Stimulated activated CD8-positive, alpha-beta memory T cell treated with anti-CD3 and anti-CD28 coated beads, Interleukin-7, amount 100 ng/mL, for 4 hours (primary cell): ENCODE measurements around the gene DUSP28.
A peak's percentile ranks its signal among the peaks of the same experiment; 100 is the strongest.
"Not testable (repeated sequence)": the region's sequence is repeated elsewhere in the genome, so short reads cannot be mapped to it uniquely, and the experiment has no call there.

Source experiments
- DNase-seq, 2 donors: peaks; one replicate each; pipeline ENCODE4 v3.0.0-alpha.2; 2020; ENCODE audit warnings: low read depth in 2 of 2

Gene DUSP28

DNA sequence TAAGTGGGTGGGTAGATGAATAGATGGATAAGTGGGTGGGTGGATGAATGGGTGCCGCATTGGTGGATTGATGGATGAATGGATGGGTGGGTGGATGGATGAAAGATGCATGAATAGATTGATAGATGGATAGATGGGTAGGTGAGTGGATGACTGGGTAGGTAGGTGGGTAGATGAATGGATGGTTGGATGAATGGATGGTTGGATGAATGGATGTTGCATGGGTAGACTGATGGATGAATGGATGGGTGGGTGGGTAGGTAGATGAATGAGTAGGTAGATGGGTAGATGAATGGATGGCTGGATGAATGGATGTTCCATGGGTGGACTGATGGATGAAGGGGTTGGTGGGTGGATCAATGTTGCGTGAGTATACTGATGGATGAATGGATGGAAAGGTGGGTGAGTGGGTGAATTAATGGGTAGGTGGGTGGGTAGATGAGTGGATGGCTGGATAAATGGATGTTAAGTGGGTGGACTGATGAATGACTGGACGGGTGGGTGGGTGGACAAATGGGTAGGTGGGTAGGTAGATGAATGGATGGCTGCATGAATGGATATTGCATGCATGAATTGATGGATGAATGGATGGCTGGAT, 32.9 kb upstream of the DUSP28 start:
- no peak for DNase-seq

DNA sequence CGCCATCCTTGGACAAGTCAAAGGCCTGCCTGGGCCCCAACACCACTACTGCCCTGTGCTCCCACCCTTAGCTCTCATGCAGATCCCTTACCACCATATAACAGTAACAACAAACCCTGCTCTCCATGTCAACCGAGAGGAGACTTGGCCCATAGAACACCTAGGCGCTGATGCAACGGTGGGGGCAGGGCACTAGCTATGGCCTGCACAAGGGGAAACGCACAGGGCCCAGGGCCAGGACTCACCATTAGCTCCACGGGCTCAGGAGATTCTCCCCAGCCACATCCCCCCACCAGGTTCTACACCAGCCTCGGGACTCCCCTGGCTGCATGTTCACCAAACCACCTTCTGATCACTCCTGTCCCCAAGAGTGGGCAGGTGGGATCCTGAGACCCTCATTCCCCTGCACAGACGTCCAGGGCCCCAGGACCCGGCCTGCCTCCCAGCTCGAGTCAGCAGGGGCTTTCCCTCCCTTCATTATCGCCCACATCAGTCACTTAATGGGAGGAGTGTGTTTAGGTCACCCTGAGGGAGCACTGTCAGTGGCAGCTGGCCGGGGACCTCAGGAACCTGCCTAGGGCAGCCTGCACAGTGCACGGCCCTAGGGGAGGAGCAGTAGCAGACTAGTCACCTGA, 31.6 kb upstream of the DUSP28 start:
- no peak for DNase-seq

DNA sequence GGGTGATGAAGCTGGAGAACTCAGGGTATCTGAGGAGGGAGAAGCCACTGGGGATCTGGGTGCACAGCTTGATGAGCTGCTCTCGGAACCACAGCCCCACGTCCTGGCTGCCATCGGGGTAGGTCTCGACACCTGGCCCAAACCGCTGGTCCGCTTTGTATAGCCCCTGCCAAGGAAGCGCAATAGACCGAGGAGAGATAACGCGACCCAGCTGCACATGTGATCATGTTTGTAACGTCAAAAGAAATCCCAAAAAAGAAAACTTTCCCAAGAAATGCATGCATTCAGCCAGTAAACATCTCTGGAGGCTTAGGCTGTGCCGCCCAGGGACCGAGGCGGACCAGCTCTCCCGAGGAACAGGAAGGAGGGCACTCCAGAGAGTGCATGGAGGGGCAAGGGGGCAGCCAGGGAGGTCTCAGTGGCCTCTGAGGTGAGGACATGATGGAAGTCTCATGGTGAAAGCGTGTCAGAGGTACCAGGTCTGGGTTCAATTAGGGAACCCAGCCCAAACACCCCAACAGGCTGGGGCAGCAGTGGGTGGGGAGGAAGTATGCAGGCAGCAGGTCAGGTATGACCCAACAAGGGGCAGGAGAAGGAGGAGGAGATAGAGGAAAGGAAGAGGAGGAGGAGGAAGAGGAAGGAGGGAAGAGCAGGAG, 30.7 kb upstream of the DUSP28 start:
- no peak for DNase-seq

DNA sequence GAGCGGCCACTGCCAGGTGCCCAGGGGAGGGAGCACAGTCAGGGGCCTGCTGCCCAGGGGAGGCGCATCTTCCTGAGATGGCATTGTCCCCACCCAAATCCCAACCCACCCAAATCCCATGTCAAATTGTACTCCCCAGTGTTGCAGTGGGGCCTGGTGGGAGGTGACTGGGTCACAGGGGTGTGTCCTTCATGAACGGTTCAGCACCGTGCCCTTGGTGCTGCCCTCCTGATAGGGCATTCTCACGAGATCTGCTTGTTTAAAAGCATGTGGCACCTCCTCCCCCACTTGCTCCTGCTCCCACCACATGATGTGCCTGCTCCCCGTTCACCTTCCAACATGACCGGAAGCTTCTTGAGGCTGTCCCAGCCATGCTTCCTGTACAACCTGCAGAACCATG, 30.0 kb upstream of the DUSP28 start:
- DNase-seq = no peak

DNA sequence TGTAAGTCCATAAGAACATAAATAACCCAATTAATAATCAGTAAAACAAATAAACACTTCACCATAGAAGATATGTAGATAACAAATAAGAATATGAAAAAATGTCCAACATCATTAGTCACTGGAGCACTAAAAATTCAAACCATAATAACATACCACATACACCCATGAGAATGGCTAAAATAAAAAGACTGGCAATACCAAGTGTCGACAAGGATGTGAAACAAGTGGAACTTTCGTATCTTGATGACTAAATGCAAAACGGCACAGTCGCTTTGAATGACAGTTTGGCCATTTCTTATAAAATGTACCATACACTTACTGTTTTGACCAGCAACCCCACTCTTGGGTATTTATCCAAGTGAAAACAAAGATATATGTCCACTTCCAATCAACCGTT, 29.1 kb upstream of the DUSP28 start:
- no peak for DNase-seq

DNA sequence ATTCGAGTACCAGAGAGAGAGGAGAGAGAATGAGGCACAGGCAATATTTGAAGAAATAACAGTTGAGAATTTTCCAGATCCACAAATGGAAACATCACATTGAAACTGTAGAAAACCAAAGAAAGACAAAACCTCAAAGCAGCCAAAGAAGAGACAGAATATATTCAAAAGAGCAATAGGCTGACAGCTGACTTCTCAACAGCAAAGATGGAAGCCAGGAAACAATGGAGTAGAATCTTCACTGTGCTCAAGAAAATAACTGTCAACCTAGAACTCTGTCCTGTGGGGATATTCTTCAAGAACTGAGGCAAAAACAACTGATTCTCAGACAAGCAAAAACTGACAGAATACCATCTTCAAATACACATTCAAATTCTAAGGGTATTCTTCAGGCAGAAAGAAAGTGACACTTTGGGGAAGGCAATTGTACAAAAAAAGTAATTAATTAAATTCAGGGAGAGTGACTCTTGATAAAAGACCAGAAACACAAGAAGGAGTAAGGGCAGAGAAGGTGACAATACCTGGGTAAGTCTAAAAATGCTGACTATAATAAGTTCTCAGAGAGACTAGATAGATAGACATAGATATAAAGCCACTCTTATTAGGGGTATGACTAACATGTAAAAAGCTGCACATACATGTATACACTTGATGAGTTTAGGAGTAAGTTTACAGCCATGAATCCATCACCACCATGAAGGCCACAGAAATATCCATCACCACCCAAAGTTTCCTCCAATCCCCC, 28.0 kb upstream of the DUSP28 start:
- no peak for DNase-seq

DNA sequence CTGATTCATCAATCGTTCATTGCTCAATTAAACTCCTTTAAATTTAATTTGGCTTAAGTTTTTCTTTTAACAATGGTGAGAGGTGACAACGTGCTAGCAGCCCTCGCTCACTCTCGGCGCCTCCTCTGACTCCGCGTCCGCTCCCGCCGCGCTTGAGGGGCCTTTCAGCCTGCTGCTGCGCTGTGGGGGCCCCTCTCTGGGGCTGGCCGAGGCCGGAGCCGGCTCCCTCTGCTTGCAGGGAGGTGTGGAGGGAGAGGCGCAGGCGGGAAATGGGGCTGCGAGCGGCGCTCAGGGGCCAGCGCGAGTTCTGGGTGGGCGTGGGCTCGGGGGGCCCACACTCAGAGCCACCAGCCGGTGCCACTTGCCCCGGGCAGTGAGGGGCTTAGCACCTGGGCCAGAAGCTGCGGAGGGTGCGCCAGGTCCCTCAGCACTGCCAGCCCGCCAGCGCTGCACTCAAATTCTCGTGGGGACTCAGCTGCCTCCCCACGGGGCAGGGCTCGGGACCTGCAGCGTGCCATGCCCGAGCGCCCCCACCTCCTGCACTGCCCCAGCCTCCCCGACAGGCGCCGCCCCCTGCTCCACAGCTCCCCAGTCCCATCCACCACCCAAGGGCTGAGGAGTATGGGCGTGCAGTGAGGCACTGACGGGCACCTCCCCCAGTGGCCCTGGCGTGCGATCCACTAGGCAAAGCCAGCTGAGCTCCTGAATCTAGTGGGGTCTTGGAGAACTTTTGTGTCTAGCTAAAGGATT, 22.0 kb upstream of the DUSP28 start:
- DNase-seq = no peak

DNA sequence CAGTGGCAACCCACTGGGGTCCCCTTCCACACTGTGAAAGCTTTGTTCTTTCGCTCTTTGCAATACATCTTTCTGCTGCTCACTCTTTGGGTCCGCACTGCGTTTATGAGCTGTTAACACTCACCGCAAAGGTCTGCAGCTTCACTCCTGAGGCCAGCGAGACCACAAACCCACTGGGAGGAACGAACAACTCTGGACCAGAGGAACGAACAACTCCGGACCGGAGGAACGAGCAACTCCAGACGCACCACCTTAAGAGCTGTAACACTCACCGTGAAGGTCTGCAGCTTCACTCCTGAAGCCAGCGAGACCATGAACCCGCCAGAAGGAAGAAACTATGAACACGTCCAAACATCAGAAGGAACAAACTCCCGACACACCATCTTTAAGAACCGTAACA, 21.1 kb upstream of the DUSP28 start:
- not testable (repeated sequence) for DNase-seq

DNA sequence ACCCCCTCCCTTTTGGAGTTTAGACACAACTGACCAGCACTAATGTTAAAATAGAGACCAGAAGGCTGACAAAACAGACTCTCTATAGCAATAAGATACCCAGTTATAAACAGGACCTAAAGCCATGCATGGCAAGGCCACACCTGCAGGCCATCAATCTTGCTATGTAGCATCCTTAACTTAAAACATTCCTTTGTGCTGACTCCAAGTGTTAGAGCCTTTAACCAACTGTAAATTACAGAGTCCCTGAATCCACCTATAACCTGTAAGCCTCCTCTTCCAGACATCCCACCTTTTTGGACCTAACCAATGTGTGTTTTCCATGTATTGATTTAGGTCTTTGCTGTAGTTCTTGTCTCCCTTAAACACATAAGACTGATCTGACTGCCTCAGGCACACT, 20.3 kb upstream of the DUSP28 start:
- no peak for DNase-seq

DNA sequence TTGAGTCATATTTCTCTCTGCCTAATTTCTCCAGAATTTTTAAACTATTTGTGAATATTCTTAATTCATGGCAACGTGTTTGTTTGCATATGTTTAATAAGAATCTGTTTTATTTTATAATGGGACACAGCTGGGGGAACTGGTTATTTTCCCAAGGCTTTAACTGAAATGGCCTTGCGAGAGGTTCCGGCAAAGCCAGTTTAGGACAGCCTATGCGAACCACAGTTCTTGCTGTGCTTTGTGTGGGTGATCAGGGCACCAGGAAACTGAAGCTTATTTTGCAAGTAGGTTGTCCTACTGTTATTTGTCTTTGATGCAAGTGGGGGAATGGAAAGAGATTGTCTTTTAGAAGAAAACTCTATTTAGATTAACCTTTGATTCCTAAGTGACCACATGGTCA, 8.9 kb upstream of the DUSP28 start:
- DNase-seq = no peak

DNA sequence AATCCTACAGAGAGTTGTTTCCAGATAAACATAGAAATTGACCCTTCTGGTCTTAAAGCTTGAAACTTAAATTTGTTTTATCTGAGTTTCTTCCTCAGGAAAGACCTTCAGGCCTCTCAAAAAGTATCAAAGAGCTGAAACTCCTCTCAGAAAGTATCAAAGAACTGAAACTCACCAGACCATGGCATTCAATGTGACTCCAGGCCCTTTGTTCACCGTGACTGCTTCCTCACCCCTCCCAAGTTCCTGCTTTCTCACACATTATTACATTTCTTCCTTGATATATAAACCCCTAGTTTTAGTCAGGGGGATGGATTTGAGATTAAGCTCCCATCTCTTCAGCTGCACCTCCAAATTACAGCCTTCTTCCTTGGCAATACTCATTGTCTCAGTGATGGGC, 8.3 kb upstream of the DUSP28 start:
- DNase-seq = no peak

DNA sequence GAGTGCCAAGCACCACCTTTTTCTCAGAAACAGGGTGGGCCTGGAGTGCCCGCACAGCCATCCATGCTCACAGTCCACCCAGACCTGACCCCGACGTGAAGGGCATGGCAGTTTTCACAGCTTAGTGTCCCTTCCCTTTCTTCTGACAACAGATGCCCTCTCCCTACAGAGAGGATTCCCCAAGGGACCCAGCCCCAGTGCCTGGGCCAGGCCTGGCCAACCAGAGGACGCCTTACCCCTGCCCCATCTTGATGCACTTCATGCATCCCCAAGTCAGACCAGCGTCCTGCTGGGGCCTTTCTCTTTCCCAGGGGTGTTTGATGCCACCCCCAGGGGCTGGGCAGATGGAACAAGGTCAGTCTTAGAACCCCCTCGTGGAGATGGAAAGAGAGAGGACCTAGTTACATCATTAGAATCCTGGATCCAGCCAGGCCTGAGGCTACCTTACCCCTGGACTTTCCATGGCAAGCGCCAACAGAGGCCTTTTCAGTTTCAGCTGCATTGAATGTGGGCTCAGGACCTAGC, 6.1 kb upstream of the DUSP28 start:
- no peak for DNase-seq

DNA sequence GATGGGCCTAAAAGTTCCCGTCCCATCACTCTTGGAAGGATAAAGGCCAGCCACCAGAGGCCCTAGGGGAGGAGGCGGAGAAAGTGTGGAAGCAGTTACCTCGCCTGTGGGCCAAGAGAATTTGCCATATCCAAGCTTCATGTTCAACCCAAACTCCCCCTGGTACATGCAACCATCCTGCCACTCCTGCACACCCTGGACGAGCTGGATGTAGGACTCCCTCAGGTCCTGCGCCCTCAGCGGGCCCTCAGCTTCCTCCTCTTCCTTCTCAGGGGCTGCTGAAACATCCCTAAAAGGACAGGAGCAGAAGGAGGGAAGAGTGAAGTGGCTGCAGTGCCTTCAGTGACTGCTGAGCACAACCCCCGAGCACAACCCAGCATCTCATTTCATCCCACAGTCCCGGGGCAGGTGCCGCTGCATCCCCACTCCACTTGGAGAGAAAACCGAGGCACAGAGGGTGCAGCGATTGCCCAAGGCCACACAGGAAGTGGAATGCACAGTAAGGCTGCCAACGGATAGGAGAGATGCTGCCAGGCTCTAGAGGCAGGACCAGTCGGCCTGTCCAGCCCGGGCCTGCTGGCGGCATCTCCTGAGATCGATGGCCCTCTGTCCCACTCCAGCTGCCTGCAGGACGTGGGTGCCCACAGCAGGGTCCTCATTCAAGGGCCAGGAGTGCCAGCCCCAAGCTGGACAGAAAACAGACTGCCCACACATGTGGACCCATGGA, 5.2 kb upstream of the DUSP28 start:
- DNase-seq = no peak

DNA sequence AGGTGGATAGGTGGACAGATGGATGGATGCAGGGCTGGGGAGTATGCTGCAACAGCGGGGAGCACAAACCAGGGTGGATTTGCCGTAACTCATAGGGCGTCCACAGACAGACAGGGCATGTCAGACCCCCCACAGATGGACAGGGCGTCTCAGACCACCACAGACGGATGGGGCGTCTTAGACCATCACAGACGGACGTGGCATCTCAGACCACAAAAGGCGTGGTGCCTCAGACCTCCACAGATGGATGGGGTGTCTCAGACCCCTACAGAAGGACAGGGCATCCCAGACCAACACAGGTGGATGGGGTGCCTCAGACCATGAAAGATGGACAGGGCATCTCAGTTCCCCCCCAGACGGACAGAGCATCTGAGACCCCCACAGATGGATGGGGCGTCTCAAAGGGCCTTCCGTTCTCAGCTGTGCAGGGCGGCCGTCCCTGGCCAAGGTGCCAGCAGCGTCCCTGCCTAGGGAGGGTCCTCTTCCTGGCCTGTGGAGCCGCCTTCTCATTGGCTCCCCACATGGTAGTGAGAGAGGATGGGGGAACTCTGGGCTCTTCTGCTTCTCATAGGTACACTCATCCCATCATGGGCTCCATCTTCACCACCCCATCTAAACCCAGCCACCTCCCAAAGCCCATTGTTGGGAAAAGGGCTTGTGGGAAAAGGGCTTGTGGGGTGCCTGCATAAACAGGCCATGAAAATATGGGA, 4.5 kb upstream of the DUSP28 start:
- no peak for DNase-seq

DNA sequence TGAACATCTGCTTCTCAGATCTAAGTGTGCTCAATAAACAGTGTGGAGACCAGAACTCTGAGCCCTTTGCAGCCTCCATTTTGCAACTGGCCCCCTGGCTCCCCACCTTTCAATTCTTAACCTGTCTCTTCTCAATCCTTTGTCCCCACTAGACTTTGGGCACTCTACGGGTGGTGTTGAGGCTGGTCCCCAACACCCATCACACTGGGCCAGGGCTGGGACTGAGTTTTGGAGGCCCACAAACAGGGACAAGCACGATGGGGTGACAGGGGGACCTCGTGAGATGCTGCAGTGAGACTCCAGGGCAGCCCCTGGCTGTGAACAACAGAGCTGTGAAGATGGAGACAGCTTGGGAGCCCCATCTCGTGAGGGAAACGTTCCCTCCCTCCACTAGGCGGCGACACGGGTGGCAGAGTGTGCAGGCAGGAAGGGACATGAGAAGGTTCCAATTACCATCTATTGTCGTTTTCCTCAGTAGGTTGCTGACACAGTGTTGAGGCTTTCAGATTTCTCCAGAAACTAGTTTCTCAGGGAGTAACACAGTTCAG, 3.5 kb upstream of the DUSP28 start:
- DNase-seq = peak in 1 of 2 donors; percentile 53

DNA sequence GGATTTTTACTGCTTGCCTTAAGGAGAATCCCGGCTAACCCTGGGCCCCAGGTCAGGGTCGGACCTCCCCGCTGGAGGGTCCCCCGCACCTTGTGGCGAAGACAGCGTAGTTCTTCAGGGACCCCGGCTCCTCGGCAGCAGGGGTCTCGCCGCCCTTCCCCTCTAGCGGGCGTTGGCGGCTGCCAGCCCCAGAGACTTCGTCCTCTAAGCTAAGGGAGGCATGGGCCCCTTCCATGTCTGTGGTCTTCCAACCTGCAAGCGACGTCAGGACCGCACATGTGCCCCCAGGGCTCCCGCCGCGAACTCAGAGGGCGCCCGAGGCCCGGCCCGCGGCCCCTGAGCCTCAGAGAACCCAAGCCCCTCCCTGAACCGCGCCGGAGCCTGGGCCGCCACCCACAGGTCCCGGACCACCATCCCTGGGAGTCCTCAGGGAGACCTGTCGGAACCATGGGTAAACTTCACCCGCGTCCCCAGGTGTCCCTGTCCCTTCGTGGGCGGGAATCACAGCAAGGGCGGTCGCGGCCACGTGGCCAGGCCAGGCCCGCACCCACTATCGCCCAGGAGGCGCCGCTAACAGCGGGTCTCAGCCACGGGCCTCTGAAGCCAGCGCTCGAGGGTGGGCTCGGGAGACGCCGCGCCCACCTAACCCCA, 2.9 kb upstream of the DUSP28 start:
- no peak for DNase-seq

DNA sequence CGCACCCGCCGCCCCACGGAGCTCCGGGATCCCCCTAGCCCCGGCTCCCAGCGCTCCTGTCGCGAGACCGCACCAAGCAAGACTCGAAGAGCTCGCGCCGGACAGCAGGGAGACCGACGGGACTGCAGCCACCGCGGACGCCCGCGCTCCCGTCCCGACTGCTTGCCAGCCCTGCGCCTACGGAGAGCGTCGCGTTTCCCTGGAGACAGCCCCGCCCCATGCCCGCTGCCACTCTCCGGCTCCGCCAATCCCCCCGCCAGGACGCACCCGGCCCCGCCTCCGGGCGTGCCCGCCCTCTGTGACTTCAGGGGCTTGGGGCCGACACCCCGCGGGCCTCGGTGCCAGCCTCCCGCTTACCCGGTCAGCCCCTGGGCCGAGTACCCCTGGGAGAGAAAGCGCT, 2.3 kb upstream of the DUSP28 start, which contains the start of gene ANKMY1:
TSS of gene ANKMY1 (minus strand) at position 181 of the 400 bp plus-strand sequence. CDS start 653 bp downstream, outside the sequence.
- peak in 1 of 2 donors; percentile 72 for DNase-seq

DNA sequence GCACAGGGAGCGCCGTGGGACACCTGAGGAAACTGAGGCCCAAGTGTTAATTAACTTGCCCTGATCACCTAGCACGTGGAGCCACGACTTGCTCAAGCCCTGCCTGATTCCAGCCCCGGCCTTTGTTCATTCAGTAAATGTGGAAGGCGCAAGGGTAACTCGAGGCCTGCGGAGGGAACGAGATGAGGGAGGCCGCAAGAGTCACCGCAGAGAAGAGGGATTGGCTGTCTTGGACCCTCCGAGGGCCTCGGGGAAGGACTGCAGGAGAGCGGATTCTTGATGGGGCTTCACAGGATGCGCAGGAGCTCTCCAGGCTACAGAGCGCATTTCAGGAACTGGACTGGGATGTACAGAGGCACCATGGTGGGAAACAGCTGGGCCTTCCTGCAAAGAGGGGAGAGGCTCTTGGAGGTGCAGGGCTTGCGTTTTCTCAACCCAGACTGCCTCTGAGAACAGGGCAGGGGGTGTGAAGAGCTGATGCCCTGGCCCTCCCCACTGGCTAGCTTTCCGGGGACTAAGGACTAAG, 1.9 kb upstream of the DUSP28 start:
- DNase-seq = no peak

DNA sequence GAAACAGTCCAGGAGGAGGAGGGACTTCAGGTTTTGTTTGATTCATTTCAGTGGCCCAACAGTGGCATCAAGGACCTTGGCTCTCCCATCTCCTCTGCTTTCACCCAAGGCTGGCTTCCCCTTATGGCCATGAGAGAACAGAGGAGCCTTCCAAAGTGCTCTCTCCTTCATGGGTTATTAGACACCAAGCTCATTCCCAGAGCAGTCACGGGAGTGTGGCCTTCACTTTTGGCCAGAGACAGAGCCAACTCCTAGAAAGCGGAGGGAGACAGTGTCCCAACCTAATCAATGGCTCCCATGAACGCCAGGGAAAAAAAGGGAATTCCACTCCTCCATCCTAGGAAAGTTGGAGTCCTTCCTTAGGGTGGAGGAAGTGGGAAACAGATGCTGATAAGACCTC, 871 bp upstream of the DUSP28 start:
- no peak for DNase-seq
